ENCODE results near the gene FAM228B. TPM values are rescaled to one million over a fixed set of nuclear protein-coding genes. Genes with fewer than 3 reads are reported as not detected.

The FAM228B gene
- total RNA-seq, 1 donor from 2014 or later = 26.2 TPM

DNA sequence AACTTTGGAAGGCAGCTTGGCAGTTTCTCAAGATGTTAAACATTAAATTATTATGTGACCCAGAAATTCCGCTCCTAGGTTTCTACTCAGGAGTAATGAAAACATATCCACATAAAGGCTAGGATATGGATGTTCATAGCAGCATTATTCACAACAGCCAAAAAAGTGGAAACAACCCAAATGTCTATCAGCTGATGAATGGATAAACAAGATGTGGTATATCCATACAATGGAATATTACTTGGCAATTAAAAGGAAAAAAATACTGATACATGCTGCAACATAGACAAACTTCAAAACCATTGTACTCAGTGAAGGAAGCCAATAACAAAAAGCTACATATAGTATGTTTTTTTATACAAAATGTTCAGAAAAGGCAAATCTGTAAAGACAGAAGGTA is 39.2 kb downstream of the FAM228B start:
- Mint-ChIP-seq H3K4me1 (peaks cover 12% of the 10 kb centered on the region), H3K27ac (no peak overlapping the region), H3K36me3 (ENCODE audit: low read depth) (peaks cover 16% of the 10 kb centered on the region), H3K4me3 (no peak overlapping the region), H3K9me3 (peaks cover 7% of the 10 kb centered on the region), H3K27me3 (no peaks in the 10 kb centered on the region)
- DNase-seq (no peak), ATAC-seq (ENCODE audit: low read depth) (no peak)
- TF ChIP-seq, protein P1, sequence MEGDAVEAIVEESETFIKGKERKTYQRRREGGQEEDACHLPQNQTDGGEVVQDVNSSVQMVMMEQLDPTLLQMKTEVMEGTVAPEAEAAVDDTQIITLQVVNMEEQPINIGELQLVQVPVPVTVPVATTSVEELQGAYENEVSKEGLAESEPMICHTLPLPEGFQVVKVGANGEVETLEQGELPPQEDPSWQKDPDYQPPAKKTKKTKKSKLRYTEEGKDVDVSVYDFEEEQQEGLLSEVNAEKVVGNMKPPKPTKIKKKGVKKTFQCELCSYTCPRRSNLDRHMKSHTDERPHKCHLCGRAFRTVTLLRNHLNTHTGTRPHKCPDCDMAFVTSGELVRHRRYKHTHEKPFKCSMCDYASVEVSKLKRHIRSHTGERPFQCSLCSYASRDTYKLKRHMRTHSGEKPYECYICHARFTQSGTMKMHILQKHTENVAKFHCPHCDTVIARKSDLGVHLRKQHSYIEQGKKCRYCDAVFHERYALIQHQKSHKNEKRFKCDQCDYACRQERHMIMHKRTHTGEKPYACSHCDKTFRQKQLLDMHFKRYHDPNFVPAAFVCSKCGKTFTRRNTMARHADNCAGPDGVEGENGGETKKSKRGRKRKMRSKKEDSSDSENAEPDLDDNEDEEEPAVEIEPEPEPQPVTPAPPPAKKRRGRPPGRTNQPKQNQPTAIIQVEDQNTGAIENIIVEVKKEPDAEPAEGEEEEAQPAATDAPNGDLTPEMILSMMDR (IDR thresholded peaks at IDR 0.05) = no peak
- ChIA-PET CTCF (interaction anchor here (1.1 kb wide), 1 partner anchor 338 kb away, joined by 5 read pairs; no protein-coding TSS in a partner anchor), POLR2A (no interaction called here)
- intact Hi-C loops (cut with micrococcal nuclease) = no loop called here

DNA sequence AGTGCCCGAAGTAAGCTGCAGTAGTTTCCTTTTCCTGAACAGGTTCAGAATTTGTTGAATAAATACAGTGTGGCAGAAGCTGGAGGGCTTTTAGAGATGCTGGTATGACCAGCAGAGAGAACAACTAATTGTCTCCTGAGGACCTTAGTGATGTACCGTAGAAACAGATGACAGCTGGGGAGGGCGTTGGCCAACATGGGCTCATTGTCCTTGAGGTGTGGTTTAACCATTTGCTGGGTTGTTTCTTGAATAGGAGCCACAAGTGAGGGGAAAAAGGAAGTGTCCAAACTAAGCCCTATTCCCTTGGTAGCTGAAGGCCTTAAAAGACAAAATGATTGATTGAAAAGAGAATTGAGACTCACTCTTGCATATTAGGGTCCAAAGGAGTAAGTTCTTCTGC is 39.9 kb downstream of the FAM228B start:
- intact Hi-C loops (cut with micrococcal nuclease) = no loop called here
- Mint-ChIP-seq H3K36me3 (ENCODE audit: low read depth) (peaks cover 16% of the 10 kb centered on the region), H3K4me3 (no peak overlapping the region), H3K27me3 (no peaks in the 10 kb centered on the region), H3K9me3 (peaks cover 7% of the 10 kb centered on the region), H3K27ac (no peak overlapping the region), H3K4me1 (peaks cover 12% of the 10 kb centered on the region)
- CTCF ChIA-PET = interaction anchor here (1.1 to 1.5 kb wide), 2 partner anchors 79 to 338 kb away, joined by 4 to 7 read pairs; no protein-coding TSS in a partner anchor
- no peak for DNase-seq
- TF ChIP-seq, protein P1 (IDR thresholded peaks at IDR 0.05) = no peak
- no peak for ATAC-seq (ENCODE audit: low read depth)
- POLR2A ChIA-PET = no interaction called here

GRCh38 chr2:24163601-24164000 is 40.3 kb downstream of the FAM228B start:
- ChIA-PET CTCF (interaction anchor here (0.6 to 1.5 kb wide), 3 partner anchors 80 to 339 kb away, joined by 3 to 7 read pairs (median 4); no protein-coding TSS in a partner anchor), POLR2A (interaction anchor here (0.6 kb wide), 1 partner anchor 167 kb away, joined by 5 read pairs; no protein-coding TSS in a partner anchor)
- peaks cover 12% of the 10 kb centered on the region for H3K4me1 Mint-ChIP-seq
- DNase-seq (no peak), ATAC-seq (ENCODE audit: low read depth) (no peak)
- no peak overlapping the region for H3K27ac Mint-ChIP-seq
- TF ChIP-seq, protein P1 (IDR thresholded peaks at IDR 0.05) = no peak
- H3K4me3 Mint-ChIP-seq = no peak overlapping the region
- intact Hi-C loops (cut with micrococcal nuclease) = no loop called here
- no peaks in the 10 kb centered on the region for H3K27me3 Mint-ChIP-seq
- peaks cover 13% of the 10 kb centered on the region for H3K36me3 Mint-ChIP-seq (ENCODE audit: low read depth)
- peaks cover 7% of the 10 kb centered on the region for H3K9me3 Mint-ChIP-seq

DNA sequence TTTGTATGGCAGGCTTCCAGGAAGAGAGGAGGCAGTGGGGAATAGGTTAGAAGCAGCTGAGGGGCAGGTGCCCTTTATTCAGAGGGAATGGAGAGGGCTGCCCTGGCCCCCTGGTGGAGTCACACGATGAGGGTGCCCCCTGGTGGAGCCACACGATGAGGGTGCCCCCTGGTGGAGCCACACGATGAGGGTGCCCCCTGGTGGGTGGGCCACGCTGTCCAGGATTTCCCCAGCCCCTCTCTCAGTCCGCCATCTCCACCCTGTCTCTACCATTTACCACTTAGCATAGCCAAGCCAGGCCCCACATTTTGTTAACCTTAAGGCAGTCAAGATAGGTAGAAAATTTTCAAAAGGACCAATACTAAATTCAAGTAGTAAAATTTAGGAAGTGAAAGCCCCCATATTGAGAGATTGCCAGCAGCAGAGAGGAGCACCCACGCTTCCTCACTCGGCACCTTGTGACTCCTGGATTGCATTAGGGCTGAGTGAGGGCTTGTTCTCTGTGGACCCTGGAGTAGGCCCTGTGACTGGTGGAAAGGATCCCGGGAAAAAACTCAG is 41.2 kb downstream of the FAM228B start:
- POLR2A ChIA-PET = interaction anchor here (0.6 kb wide), 1 partner anchor 166 kb away, joined by 5 read pairs; no protein-coding TSS in a partner anchor
- intact Hi-C loops (cut with micrococcal nuclease) = loop anchor here (1.0 kb wide), 2 partner anchors 80 to 340 kb away; partner anchors contain the start of gene TP53I3
- Mint-ChIP-seq H3K4me1 (peaks cover 12% of the 10 kb centered on the region), H3K4me3 (peak overlapping the region; percentile 61), H3K27me3 (no peaks in the 10 kb centered on the region), H3K36me3 (ENCODE audit: low read depth) (peaks cover 12% of the 10 kb centered on the region), H3K27ac (peak overlapping the region; percentile 71), H3K9me3 (peaks cover 7% of the 10 kb centered on the region)
- CTCF ChIA-PET = interaction anchor here (0.5 to 1.5 kb wide), 4 partner anchors 80 to 648 kb away, joined by 3 to 7 read pairs (median 4); no protein-coding TSS in a partner anchor
- ATAC-seq (ENCODE audit: low read depth) (peak; percentile 81), DNase-seq (peak; percentile 40)
- TF ChIP-seq, protein P1 (IDR thresholded peaks at IDR 0.05) = peak; percentile 16

DNA sequence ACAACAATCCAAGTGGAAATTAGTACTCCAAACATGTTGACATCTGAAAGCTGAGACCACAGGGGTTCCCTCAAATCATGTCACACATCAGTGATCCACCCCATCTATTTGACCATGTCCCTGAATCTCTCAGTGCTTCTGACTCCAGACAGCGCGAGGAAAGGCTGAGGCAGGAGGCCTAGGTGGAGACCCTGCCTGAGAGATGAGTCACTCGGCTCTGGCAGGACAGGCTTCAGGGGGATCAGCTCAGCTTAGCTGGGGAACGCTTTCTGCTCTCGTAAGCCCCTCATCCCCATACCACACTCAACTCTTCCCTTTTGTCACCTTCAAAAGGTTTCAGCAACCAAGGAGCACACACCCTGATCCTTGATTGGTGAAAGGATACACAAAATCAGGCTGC is 45.8 kb downstream of the FAM228B start:
- ChIA-PET CTCF (no interaction called here), POLR2A (interaction anchor here (0.6 kb wide), 1 partner anchor 344 kb away, joined by 4 read pairs; no protein-coding TSS in a partner anchor)
- H3K4me3 Mint-ChIP-seq = no peak overlapping the region
- no peak overlapping the region for H3K27ac Mint-ChIP-seq
- peaks cover 2% of the 10 kb centered on the region for H3K27me3 Mint-ChIP-seq
- TF ChIP-seq, protein P1 (IDR thresholded peaks at IDR 0.05) = no peak
- peaks cover 11% of the 10 kb centered on the region for H3K4me1 Mint-ChIP-seq
- H3K9me3 Mint-ChIP-seq = peaks cover 3% of the 10 kb centered on the region
- no peak for ATAC-seq (ENCODE audit: low read depth)
- H3K36me3 Mint-ChIP-seq (ENCODE audit: low read depth) = peaks cover 4% of the 10 kb centered on the region
- intact Hi-C loops (cut with micrococcal nuclease) = no loop called here
- no peak for DNase-seq
